C4-2B (cell line): ENCODE data around the gene UBE3C.

Experiments used
- CTCF ChIP-seq: fragments of 450-650 bp; conservative IDR thresholded peaks from 2 replicates; pipeline ENCODE4 v1.5.1; 2017; ENCODE audit warnings: mild to moderate bottlenecking
- ZFX ChIP-seq: fragments of 450-650 bp; IDR thresholded peaks from 2 replicates; pipeline ENCODE4 v1.6.1; 2017

- TF ChIP-seq CTCF (no peak), ZFX (no peak)
Measured at GRCh38 chr7:157126921-157127320, 11.8 kb upstream of the UBE3C start.
